GM10266 (cell line): Measurements from ENCODE around the gene FYB1.

ENCODE experiments used
- DNase-seq: peaks from one replicate; pipeline ENCODE4 v3.0.0; 2012; ENCODE audit errors: extremely low spot score
- CTCF ChIP-seq: IDR thresholded peaks from 2 replicates; pipeline ENCODE4 v1.5.1; 2012; ENCODE audit warnings: mild to moderate bottlenecking, low read depth; ENCODE audit not compliant: control insufficient read depth, insufficient read depth; ENCODE audit errors: missing control alignments

The FYB1 gene

GRCh38 chr5:39132128-39132447, 87.3 kb downstream of the FYB1 start:
- DNase-seq, result no peak
- TF ChIP-seq CTCF, result no peak

- DNase-seq, result no peak
- TF ChIP-seq CTCF, result no peak
Observed at GRCh38 chr5:39131210-39132127, 87.9 kb downstream of the FYB1 start.

- DNase-seq, result no peak
- TF ChIP-seq CTCF, result no peak
Observed at GRCh38 chr5:39130716-39131115, 88.6 kb downstream of the FYB1 start.

- DNase-seq, result no peak
- TF ChIP-seq CTCF, result no peak
Observed at GRCh38 chr5:39121922-39122321, 97.4 kb downstream of the FYB1 start.

- no peak for TF ChIP-seq CTCF
- no peak for DNase-seq
Observed at GRCh38 chr5:39121315-39121714, 98.0 kb downstream of the FYB1 start.

GRCh38 chr5:39120052-39120420, 99.3 kb downstream of the FYB1 start:
- no peak for TF ChIP-seq CTCF

GRCh38 chr5:39119404-39120051, 99.8 kb downstream of the FYB1 start:
- no peak for DNase-seq
- TF ChIP-seq CTCF, result no peak

More at GRCh38 chr5:39120052-39120420, 99.3 kb downstream of the FYB1 start:
- no peak for DNase-seq
